OCI-LY1 (cell line): ENCODE results near the gene TNPO3.

Source experiments
- H2AFZ ChIP-seq: fragments of 200-600 bp; sonication (generic), shearing (Covaris generic); 2 replicates; pipeline ENCODE4 v1.6.0; 2014; ENCODE audit warnings: antibody characterized with exemption, mild to moderate bottlenecking, low read length
- H3F3A ChIP-seq: fragments of 200-600 bp; sonication (generic), shearing (Covaris generic); 2 replicates; pipeline ENCODE4 v1.6.0; 2014; ENCODE audit warnings: mild to moderate bottlenecking, antibody characterized with exemption, low read length, moderate library complexity; ENCODE audit not compliant: insufficient read depth
- H3K27ac ChIP-seq: fragments of 200-600 bp; sonication (generic); 2 replicates; pipeline ENCODE4 v1.5.1; 2014; ENCODE audit warnings: low read length, mixed run types, mild to moderate bottlenecking, low read depth; ENCODE audit not compliant: poor library complexity, severe bottlenecking
- H3K27me3 ChIP-seq: fragments of 200-600 bp; sonication (generic); 2 replicates; pipeline ENCODE4 v1.6.0; 2014; ENCODE audit warnings: antibody characterized with exemption, mild to moderate bottlenecking, low read length, moderate library complexity; ENCODE audit not compliant: insufficient read depth
- H3K36me3 ChIP-seq: fragments of 200-600 bp; sonication (generic); 2 replicates; pipeline ENCODE4 v1.6.1; 2014; ENCODE audit warnings: mild to moderate bottlenecking, antibody characterized with exemption, low read length, moderate library complexity, mixed read lengths; ENCODE audit not compliant: insufficient read depth
- H3K4me1 ChIP-seq: fragments of 200-600 bp; sonication (generic); 2 replicates; pipeline ENCODE4 v1.5.1; 2014; ENCODE audit warnings: mild to moderate bottlenecking, low read length, moderate library complexity; ENCODE audit not compliant: insufficient read depth, severe bottlenecking
- H3K4me2 ChIP-seq: fragments of 200-600 bp; sonication (generic), shearing (Covaris generic); 2 replicates; pipeline ENCODE4 v1.6.1; 2014; ENCODE audit warnings: low read length
- H3K4me3 ChIP-seq: fragments of 200-600 bp; sonication (generic); 2 replicates; pipeline ENCODE4 v1.5.1; 2014; ENCODE audit warnings: low read length, low read depth, mild to moderate bottlenecking, mixed read lengths; ENCODE audit not compliant: poor library complexity, severe bottlenecking
- H3K79me2 ChIP-seq: fragments of 200-600 bp; shearing (Covaris generic); 2 replicates; pipeline ENCODE4 v1.6.1; 2016; ENCODE audit warnings: mixed run types, low read length, mixed read lengths; ENCODE audit not compliant: insufficient read depth
- H3K9ac ChIP-seq: fragments of 200-600 bp; sonication (generic), shearing (Covaris generic); 2 replicates; pipeline ENCODE4 v1.6.1; 2014; ENCODE audit warnings: mild to moderate bottlenecking, low read length, mixed read lengths
- H3K9me2 ChIP-seq: fragments of 200-600 bp; sonication (generic), shearing (Covaris generic); 2 replicates; pipeline ENCODE4 v1.6.1; 2014; ENCODE audit warnings: low read depth, mild to moderate bottlenecking, low read length, mixed read lengths
- H3K9me3 ChIP-seq: fragments of 200-600 bp; shearing (Covaris generic); 2 replicates; pipeline ENCODE4 v1.6.1; 2014; ENCODE audit warnings: low read length, mixed read lengths
- H4K20me1 ChIP-seq: fragments of 200-600 bp; sonication (generic), shearing (Covaris generic); 2 replicates; pipeline ENCODE4 v1.6.0; 2016; ENCODE audit warnings: mild to moderate bottlenecking, low read length; ENCODE audit not compliant: insufficient read depth
- EZH2 ChIP-seq: fragments of 200-600 bp; sonication (generic), shearing (Covaris generic); IDR thresholded peaks from 2 replicates; pipeline ENCODE4 v1.8.0; 2017; ENCODE audit warnings: borderline replicate concordance, mixed run types, mild to moderate bottlenecking, antibody characterized with exemption, low read length, moderate library complexity, mixed read lengths
- TF ChIP-seq, protein P1 (sequence below): fragments of 200-600 bp; sonication (generic), shearing (Covaris generic); IDR thresholded peaks from 2 replicates; pipeline ENCODE4 v1.5.1; 2017; ENCODE audit warnings: mild to moderate bottlenecking, antibody characterized with exemption, low read length, moderate library complexity, mixed read lengths

Gene TNPO3

DNA sequence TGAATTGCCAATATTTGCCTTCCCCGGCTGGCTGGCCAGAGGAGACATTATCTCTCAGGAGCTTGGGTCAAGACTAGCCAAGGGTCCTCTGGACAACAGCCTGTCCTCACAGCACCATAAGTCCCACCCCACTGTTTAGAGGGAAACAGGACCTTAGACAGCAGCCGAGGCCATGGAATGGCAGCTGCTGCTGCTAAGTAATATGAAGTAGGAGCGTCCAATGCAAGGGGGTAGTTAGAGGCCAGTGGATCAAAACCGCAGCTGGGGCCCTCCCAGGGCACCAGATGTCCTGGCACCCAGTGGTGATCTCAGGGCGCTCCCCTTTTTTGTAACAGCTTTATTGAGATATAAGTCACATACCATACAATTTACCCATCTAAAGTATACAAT is 131.5 kb downstream of the TNPO3 start:
- no peak overlapping the region for H3K4me3 ChIP-seq
- no peaks in the 10 kb centered on the region for H3F3A ChIP-seq
- H2AFZ ChIP-seq, result no peak overlapping the region
- H4K20me1 ChIP-seq, result no peaks in the 10 kb centered on the region
- peaks cover 6% of the 10 kb centered on the region for H3K4me1 ChIP-seq
- TF ChIP-seq, protein P1, sequence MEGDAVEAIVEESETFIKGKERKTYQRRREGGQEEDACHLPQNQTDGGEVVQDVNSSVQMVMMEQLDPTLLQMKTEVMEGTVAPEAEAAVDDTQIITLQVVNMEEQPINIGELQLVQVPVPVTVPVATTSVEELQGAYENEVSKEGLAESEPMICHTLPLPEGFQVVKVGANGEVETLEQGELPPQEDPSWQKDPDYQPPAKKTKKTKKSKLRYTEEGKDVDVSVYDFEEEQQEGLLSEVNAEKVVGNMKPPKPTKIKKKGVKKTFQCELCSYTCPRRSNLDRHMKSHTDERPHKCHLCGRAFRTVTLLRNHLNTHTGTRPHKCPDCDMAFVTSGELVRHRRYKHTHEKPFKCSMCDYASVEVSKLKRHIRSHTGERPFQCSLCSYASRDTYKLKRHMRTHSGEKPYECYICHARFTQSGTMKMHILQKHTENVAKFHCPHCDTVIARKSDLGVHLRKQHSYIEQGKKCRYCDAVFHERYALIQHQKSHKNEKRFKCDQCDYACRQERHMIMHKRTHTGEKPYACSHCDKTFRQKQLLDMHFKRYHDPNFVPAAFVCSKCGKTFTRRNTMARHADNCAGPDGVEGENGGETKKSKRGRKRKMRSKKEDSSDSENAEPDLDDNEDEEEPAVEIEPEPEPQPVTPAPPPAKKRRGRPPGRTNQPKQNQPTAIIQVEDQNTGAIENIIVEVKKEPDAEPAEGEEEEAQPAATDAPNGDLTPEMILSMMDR, result no peak
- no peak for TF ChIP-seq EZH2
- no peaks in the 10 kb centered on the region for H3K79me2 ChIP-seq
- H3K9me2 ChIP-seq, result no peaks in the 10 kb centered on the region
- no peaks in the 10 kb centered on the region for H3K9me3 ChIP-seq
- peaks cover 20% of the 10 kb centered on the region for H3K27me3 ChIP-seq
- H3K9ac ChIP-seq, result no peak overlapping the region
- H3K36me3 ChIP-seq, result no peaks in the 10 kb centered on the region
- H3K27ac ChIP-seq, result no peak overlapping the region
- H3K4me2 ChIP-seq, result no peak overlapping the region

- H3K79me2 ChIP-seq, result no peaks in the 10 kb centered on the region
- no peak overlapping the region for H3K9ac ChIP-seq
- H3K9me2 ChIP-seq, result no peaks in the 10 kb centered on the region
- H3K4me1 ChIP-seq, result peaks cover 6% of the 10 kb centered on the region
- no peaks in the 10 kb centered on the region for H3K9me3 ChIP-seq
- no peaks in the 10 kb centered on the region for H3K36me3 ChIP-seq
- TF ChIP-seq, protein P1, result no peak
- no peak for TF ChIP-seq EZH2
- no peak overlapping the region for H3K27ac ChIP-seq
- no peaks in the 10 kb centered on the region for H3F3A ChIP-seq
- no peak overlapping the region for H3K4me3 ChIP-seq
- peaks cover 26% of the 10 kb centered on the region for H3K27me3 ChIP-seq
- H2AFZ ChIP-seq, result no peak overlapping the region
- no peak overlapping the region for H3K4me2 ChIP-seq
- H4K20me1 ChIP-seq, result no peaks in the 10 kb centered on the region
Observed at GRCh38 chr7:128922496-128923410, 132.2 kb downstream of the TNPO3 start.

GRCh38 chr7:128921866-128922440 is 133.0 kb downstream of the TNPO3 start:
- no peak overlapping the region for H3K27ac ChIP-seq
- no peak overlapping the region for H2AFZ ChIP-seq
- peaks cover 26% of the 10 kb centered on the region for H3K27me3 ChIP-seq
- no peak overlapping the region for H3K4me2 ChIP-seq
- H3F3A ChIP-seq, result no peaks in the 10 kb centered on the region
- no peaks in the 10 kb centered on the region for H3K9me2 ChIP-seq
- no peaks in the 10 kb centered on the region for H3K9me3 ChIP-seq
- peaks cover 6% of the 10 kb centered on the region for H3K4me1 ChIP-seq
- H3K4me3 ChIP-seq, result no peak overlapping the region
- no peaks in the 10 kb centered on the region for H3K79me2 ChIP-seq
- no peak overlapping the region for H3K9ac ChIP-seq
- H3K36me3 ChIP-seq, result no peaks in the 10 kb centered on the region
- TF ChIP-seq EZH2, result no peak
- TF ChIP-seq, protein P1, result no peak
- H4K20me1 ChIP-seq, result no peaks in the 10 kb centered on the region
